Measurements from ENCODE around the gene CHST11.

The CHST11 gene

GRCh38 chr12:104604070-104604994 lies 147.6 kb downstream of the CHST11 start:
- H3K4me3 ChIP-seq (replicated peaks; ENCODE audit: low read depth, low read length), result peak overlapping the region; percentile 21
- TF ChIP-seq CTCF (IDR thresholded peaks at IDR 0.05; ENCODE audit: low read length, missing control alignments), result no peak
- peak; percentile 99 for DNase-seq (ENCODE audit: low read depth)

GRCh38 chr12:104604995-104605675 lies 148.4 kb downstream of the CHST11 start:
- H3K4me3 ChIP-seq (replicated peaks; ENCODE audit: low read depth, low read length), result no peak overlapping the region
- no peak for TF ChIP-seq CTCF (IDR thresholded peaks at IDR 0.05; ENCODE audit: low read length, missing control alignments)
- DNase-seq (ENCODE audit: low read depth), result no peak

GRCh38 chr12:104605685-104606084 lies 148.9 kb downstream of the CHST11 start:
- H3K4me3 ChIP-seq (replicated peaks; ENCODE audit: low read depth, low read length), result no peak overlapping the region
- TF ChIP-seq CTCF (IDR thresholded peaks at IDR 0.05; ENCODE audit: low read length, missing control alignments), result no peak

GRCh38 chr12:104608998-104609397 lies 152.2 kb downstream of the CHST11 start:
- TF ChIP-seq CTCF (IDR thresholded peaks at IDR 0.05; ENCODE audit: low read length, missing control alignments), result no peak
- no peak overlapping the region for H3K4me3 ChIP-seq (replicated peaks; ENCODE audit: low read depth, low read length)
- DNase-seq (ENCODE audit: low read depth), result no peak

More at GRCh38 chr12:104605685-104606084, 148.9 kb downstream of the CHST11 start:
- peak; percentile 18 for DNase-seq (ENCODE audit: low read depth)

GRCh38 chr12:104609445-104609844 lies 152.7 kb downstream of the CHST11 start:
- no peak for TF ChIP-seq CTCF (IDR thresholded peaks at IDR 0.05; ENCODE audit: low read length, missing control alignments)
- no peak for DNase-seq (ENCODE audit: low read depth)
- no peak overlapping the region for H3K4me3 ChIP-seq (replicated peaks; ENCODE audit: low read depth, low read length)

GRCh38 chr12:104610513-104611235 lies 153.9 kb downstream of the CHST11 start:
- no peak overlapping the region for H3K4me3 ChIP-seq (replicated peaks; ENCODE audit: low read depth, low read length)

More at GRCh38 chr12:104610513-104611235, 153.9 kb downstream of the CHST11 start:
- TF ChIP-seq CTCF (IDR thresholded peaks at IDR 0.05; ENCODE audit: low read length, missing control alignments), result no peak
- DNase-seq (ENCODE audit: low read depth), result no peak

All from fibroblast of pulmonary artery (primary cell).